Activated CD8-positive, alpha-beta memory T cell treated with anti-CD3 and anti-CD28 coated beads for 24 hours (primary cell): ENCODE measurements around the gene IRF1.
A peak's percentile ranks its signal among the peaks of the same experiment; 100 is the strongest.

Experiments
- DNase-seq: peaks from one replicate; pipeline ENCODE4 v3.0.0-alpha.2; 2020

Gene IRF1

DNA sequence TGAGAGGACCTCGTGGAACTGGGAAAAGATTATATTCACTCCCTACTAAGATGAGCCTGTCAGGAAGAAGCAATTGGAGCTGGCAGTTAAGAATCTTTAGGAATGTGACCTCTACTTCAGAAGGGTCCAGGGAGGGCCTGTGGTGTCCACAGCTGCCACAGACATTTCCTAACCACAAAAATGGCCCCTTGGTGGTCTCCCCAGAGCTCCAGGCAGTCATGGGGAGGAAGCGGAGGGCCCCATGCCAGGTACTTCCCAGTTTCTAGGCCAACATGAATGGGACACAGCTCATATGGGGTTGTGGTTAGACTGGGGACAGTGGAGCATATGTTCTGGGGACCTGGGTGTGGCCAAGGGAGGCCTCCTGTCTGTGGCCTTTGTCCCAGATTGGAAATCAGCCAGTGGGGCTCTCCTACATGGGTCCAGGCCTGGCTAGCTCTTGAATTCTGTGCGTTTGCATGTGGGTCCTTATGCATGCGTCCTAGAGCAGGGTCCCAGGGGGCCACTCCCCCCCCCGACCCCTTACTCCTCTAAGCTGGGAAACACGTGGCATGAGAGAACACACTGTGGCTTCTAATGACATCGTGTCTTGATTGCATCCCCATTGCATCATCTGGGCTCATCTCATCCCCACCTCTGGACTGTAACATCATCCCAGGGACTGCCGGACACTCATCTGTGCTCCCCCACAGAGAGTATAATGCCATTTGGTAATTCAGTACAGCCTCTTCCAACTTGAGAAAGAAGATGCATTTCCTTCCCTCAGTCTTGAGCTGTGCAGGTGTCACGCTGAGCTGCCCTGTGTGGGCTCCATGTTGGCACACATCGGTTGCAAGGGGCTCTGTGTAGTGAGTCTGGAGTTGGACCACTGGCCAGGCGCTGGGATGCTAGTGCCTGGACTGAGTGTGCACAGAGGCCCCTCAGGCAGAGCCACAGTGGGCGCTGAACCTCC is 31.3 kb downstream of the IRF1 start:
- DNase-seq: no peak

- DNase-seq: no peak
These were observed 31.9 kb downstream of the IRF1 start for GRCh38 chr5:132458651-132459030.

DNA sequence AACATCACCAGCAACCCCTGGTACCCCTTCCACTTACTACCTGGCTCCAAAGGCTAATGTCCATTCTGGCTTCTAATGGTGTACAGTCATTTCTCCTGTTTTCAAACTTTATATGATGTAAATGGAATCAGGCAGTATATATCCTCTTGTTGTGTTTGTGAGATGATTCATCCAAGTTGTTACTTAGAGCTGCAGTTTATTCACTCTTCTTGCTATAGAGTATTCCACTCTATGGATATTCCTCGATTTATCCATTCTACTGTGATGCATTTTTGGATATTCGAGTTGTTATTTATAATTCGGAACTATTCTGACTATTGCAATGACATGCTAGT is 32.4 kb downstream of the IRF1 start:
- DNase-seq: no peak

- peak; percentile 67 for DNase-seq
These were observed 33.0 kb downstream of the IRF1 start for GRCh38 chr5:132457371-132458225.

GRCh38 chr5:132456987-132457361 is 33.6 kb downstream of the IRF1 start:
- DNase-seq: peak; percentile 65

DNA sequence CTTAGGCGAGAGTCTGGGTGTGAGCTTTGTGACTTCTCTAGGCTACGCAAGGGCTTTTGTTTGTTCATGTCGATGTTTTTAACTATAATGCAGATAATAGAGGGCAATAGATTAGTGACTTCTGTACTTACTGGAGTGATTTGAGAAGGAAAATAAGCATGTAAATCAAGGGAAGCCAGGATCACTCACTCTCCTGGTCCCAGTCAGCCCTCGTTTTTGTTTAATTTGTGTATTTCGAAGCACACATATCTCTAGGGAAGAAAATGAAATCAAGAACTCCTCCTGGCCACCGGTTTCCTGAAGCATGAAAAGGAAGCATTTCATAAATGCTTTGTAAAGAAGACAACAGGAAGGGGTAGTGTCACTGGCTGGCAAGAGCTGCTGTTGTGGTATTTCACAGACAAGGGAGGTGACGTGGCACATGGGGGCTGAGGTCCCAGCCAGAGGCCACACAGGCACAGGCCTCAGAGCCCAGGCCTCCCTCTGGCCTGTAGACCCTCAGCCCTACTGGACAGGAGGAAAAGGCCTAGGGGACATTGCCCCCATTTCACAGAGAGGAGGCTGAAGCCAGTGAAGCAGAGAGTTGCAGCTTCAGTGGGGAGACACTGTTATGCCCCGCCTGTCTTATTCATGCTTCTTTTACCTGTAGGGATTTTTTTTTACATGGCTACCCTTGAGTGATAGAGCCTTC is 34.1 kb downstream of the IRF1 start:
- peak; percentile 79 for DNase-seq

DNA sequence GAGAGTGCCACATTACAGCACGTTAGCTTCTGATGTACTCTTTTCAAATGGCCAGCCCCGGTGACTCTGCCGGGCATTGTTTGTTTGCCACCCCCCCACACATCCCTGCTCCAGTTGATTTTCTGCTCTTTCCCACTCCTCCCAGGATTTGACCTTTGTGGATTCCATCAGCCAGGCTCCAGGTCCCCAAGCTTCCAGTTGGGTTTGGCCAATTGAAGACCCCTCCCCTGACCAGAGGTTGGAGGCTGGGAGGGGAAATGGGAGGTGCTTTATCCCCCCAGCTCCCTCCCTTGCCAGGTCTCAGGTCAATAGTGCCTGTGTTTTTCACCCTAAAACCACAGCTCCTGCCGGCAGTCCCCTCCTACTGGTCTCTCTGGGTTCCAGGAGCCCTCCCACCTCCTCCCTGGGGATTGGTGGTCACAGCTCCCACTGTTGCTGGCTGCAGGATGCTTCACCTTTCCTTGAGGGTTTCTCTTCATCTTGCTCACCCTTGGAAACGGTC is 34.9 kb downstream of the IRF1 start:
- no peak for DNase-seq

DNA sequence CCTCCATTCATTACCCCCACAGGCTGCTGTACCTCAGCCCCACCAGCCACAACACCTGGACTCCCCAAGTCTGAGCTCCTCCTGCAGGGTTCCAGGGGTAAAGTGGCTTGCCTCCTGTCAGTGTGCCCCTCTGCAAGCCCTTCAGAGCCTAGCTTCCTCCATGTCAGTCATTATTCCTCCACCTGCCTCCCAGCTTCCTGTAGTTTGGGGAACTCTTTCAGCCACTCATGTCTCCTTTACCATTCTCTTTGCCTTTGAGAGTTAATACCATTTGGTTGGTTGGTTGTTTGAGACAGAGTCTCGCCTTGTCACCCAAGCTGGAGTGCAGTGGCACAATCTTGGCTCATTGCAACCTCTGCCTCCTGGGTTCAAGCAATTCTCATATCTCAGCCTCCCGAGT is 36.2 kb downstream of the IRF1 start:
- no peak for DNase-seq

- DNase-seq: no peak
These were observed 39.2 kb downstream of the IRF1 start for GRCh38 chr5:132451387-132451786.

- no peak for DNase-seq
These were observed 41.5 kb downstream of the IRF1 start for GRCh38 chr5:132449060-132449459.

DNA sequence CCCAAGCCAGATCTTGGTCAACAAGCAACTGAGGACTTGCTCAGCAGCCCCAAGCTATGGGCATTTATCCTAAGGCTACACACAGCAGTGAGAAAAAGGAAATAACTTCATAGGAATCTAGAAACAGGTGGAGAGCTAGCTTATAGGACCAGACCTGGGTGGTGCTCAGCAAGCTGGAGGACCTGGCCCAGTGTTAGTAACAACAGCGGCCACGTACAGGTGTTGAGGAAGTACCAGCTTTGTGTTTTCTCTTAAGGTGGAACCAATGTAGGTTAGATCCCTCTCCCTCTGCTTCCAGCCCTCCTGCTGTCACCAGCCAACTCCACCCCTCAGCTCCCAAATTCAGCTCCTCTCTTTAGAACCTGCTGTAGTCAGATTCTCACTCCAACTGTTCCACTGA is 43.4 kb downstream of the IRF1 start:
- DNase-seq: no peak

DNA sequence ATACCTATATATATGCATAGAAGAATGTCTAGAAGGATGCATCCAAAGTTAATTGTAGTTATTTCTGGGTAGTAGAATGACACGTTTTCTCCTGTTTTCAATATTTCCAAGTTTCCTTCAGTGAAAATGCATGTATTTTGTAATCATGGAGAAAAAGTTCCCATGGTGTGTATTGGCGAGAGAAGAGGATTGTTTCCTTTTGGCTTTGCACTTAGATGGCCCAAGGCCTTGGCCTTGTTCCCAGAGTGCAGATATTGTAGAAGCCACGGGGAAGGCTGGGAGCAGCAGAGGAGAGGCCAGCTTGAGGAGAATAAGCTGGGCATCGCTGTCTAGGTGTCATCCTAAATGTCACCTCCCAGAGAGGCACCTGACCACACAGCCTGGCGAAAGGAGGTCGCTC is 44.0 kb downstream of the IRF1 start:
- DNase-seq: no peak

GRCh38 chr5:132445930-132446329 is 44.6 kb downstream of the IRF1 start:
- no peak for DNase-seq

- DNase-seq: no peak
These were observed 45.0 kb downstream of the IRF1 start for GRCh38 chr5:132445640-132445923.

DNA sequence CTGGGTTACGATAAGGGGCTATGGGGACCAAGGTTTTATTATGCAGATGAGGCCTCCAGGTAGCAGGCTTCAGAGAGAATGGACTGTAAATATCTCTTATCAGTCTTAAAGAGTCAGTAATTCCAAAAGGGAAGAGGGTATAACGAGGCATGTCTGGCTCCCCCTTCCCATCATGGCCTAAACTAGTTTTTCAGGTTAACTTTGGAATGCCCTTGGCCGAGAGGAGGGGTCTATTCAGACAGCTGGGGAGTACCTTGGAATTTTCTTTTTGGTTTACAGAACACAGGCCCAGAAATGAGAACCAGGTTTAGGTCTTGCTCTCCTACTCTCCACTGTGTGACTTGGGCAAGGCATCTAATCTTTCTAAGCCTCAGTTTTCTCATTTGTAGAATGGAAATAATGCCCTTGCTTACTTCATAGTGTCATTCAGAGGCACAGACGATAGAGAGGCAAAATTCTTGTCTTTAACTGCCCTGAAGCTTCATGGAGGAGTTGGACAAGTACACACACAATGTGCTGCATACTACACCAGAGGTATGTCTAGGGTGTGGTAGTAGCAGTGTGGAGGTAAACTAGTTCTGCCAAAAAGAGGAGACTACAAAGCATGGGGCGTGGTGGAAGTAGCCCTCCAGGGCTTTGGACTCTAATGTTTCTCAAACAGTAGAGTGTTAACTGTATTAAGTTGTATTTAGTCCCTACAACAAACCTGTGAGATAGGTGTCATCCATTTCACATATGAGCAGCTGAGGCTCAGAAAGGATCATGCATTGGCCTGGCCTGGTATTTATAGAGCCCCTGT is 45.5 kb downstream of the IRF1 start:
- DNase-seq: no peak

DNA sequence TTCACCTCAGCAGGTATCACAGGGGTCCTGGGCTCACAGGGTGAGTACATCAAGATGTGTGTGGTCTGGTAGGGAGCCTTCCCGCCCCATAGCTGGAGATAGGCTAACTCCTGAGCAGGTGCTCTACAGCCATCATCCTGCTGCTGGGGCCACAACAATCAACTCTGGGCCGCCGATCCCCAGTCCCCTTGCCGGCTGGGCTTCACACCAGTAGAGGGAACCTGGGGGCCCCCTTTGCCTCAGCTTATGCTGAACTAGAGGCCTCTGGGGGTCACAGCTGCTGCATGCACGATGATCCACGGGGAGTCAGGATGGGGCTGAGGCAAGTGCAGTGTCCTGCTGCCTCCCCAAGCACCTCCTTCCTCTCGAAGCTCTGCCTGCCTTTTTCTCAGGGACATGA is 46.5 kb downstream of the IRF1 start:
- DNase-seq: peak; percentile 51

GRCh38 chr5:132439521-132440089 is 51.0 kb downstream of the IRF1 start:
- peak; percentile 58 for DNase-seq

GRCh38 chr5:132438917-132439316 is 51.7 kb downstream of the IRF1 start:
- DNase-seq: peak; percentile 56

- DNase-seq: peak; percentile 55
These were observed 52.3 kb downstream of the IRF1 start for GRCh38 chr5:132438267-132438645.

GRCh38 chr5:132437604-132438266 is 52.8 kb downstream of the IRF1 start:
- DNase-seq: peak; percentile 77

- DNase-seq: peak; percentile 50
These were observed 53.6 kb downstream of the IRF1 start for GRCh38 chr5:132436936-132437335.

DNA sequence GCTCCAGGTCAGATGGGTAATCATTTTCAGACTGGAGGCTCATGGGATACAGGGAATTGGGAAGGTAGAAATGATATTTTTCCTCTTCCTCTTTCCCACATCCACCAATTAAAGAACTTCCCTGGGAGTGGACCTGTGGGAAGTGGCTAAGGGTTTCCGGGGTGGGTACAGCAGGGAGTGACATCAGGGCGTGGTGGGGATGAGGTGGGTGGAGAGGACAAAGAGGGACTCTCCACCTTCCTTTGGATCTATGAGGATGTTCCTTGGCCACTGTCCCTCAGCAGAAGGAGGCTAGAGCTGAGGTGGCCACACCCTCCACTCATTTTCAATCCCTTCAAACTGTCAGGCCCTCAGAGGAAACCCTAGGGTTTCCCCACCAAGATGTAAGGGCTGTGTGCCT is 54.7 kb downstream of the IRF1 start:
- peak; percentile 49 for DNase-seq
